Fibroblast of lung (primary cell): ENCODE measurements around the gene CHEK1.

Source experiments
- EZH2 ChIP-seq: IDR thresholded peaks from 2 replicates; pipeline ENCODE4 v1.5.1; 2012; ENCODE audit warnings: low read length, control low read depth, mild to moderate bottlenecking; ENCODE audit errors: missing control alignments
- TF ChIP-seq, protein P1 (sequence below), 2 donors: IDR thresholded peaks in 1 of 2; conservative IDR thresholded peaks in 1 of 2; 1 replicate in 1 of 2; 2 replicates in 1 of 2; pipeline ENCODE4 v1.5.1; 2011 to 2012; ENCODE audit warnings: low read length in 2 of 2, control low read depth in 1 of 2, inconsistent platforms in 1 of 2, low read depth in 1 of 2, mild to moderate bottlenecking in 1 of 2

DNA sequence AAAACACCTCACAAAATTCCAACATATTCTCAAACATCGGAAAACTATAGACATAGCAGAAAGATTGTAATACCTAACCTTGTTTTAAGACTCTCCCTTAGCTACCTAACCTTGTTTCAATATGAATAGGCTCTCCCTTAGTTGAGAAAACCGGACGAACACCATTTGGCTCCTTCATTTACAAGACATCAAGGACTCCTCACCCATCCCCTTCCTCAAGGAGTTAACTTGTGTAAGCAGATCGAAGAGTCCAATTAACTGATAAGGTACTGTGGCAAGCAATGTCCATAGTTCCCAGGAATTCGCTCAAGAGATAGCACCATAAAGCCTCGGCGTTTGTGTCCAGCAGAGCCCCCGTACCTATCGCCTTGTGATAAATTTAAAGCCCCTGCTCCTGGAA lies 60.3 kb downstream of the CHEK1 start:
- TF ChIP-seq, protein P1, sequence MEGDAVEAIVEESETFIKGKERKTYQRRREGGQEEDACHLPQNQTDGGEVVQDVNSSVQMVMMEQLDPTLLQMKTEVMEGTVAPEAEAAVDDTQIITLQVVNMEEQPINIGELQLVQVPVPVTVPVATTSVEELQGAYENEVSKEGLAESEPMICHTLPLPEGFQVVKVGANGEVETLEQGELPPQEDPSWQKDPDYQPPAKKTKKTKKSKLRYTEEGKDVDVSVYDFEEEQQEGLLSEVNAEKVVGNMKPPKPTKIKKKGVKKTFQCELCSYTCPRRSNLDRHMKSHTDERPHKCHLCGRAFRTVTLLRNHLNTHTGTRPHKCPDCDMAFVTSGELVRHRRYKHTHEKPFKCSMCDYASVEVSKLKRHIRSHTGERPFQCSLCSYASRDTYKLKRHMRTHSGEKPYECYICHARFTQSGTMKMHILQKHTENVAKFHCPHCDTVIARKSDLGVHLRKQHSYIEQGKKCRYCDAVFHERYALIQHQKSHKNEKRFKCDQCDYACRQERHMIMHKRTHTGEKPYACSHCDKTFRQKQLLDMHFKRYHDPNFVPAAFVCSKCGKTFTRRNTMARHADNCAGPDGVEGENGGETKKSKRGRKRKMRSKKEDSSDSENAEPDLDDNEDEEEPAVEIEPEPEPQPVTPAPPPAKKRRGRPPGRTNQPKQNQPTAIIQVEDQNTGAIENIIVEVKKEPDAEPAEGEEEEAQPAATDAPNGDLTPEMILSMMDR (conservative IDR thresholded peaks at IDR 0.05 in 1 of 2, IDR thresholded peaks at IDR 0.05 in 1 of 2; ENCODE audit: low read depth in 1 of 2, low read length in 2 of 2) = no peak
- no peak for TF ChIP-seq EZH2
